HL-60 (cell line): ENCODE measurements around the gene EIF4A3.

Source experiments
- DNase-seq, 2 experiments: peaks; one replicate each; pipeline ENCODE4 v3.0.0-alpha.2; 2010 to 2020; ENCODE audit warnings: low read depth in 1 of 2, low spot score in 1 of 2
- H3K27ac ChIP-seq: fragments of 250-450 bp; sonication (Bioruptor Pico); replicated peaks from 2 replicates; pipeline ENCODE4 v1.5.1; 2020; ENCODE audit warnings: mild to moderate bottlenecking, moderate library complexity
- H3K27me3 ChIP-seq: fragments of 250-450 bp; sonication (Bioruptor Pico); 2 replicates; pipeline ENCODE4 v1.5.1; 2021; ENCODE audit warnings: mild to moderate bottlenecking, moderate library complexity; ENCODE audit not compliant: insufficient read depth, poor library complexity, severe bottlenecking
- H3K4me3 ChIP-seq: replicated peaks from 2 replicates; pipeline ENCODE4 v1.5.1; 2011; ENCODE audit warnings: mild to moderate bottlenecking, control low read depth, low read length; ENCODE audit not compliant: insufficient read depth
- CTCF ChIP-seq: IDR thresholded peaks from one replicate; pipeline ENCODE4 v1.5.1; 2011; ENCODE audit warnings: low read length, control low read depth, inconsistent platforms; ENCODE audit not compliant: insufficient read depth
- GABPA ChIP-seq: IDR thresholded peaks from 2 replicates; pipeline ENCODE4 v1.6.1; 2012; ENCODE audit warnings: low read depth
- POLR2AphosphoS5 ChIP-seq: IDR thresholded peaks from 2 replicates; pipeline ENCODE4 v1.6.1; 2012; ENCODE audit warnings: low read depth
- REST ChIP-seq: IDR thresholded peaks from 2 replicates; pipeline ENCODE4 v1.6.1; 2012; ENCODE audit warnings: low read depth; ENCODE audit not compliant: insufficient replicate concordance
- SPI1 ChIP-seq: IDR thresholded peaks from 2 replicates; pipeline ENCODE4 v1.6.1; 2012; ENCODE audit warnings: low read depth, mild to moderate bottlenecking, borderline replicate concordance

Gene EIF4A3

GRCh38 chr17:80106751-80107150 lies 40.2 kb downstream of the EIF4A3 start:
- TF ChIP-seq REST, result no peak
- Histone ChIP-seq H3K27me3 (peaks cover 13% of the 10 kb centered on the region), H3K4me3 (no peak overlapping the region), H3K27ac (no peak overlapping the region)
- no peak for DNase-seq

GRCh38 chr17:80106176-80106575 lies 40.8 kb downstream of the EIF4A3 start:
- DNase-seq, result no peak
- Histone ChIP-seq H3K27me3 (peaks cover 13% of the 10 kb centered on the region), H3K4me3 (no peak overlapping the region), H3K27ac (no peak overlapping the region)
- no peak for TF ChIP-seq CTCF
- no peak for TF ChIP-seq SPI1
- TF ChIP-seq REST, result no peak
- TF ChIP-seq POLR2AphosphoS5, result no peak
- no peak for TF ChIP-seq GABPA

GRCh38 chr17:80105762-80106161 lies 41.2 kb downstream of the EIF4A3 start:
- H3K4me3 ChIP-seq, result no peak overlapping the region
- peaks cover 13% of the 10 kb centered on the region for H3K27me3 ChIP-seq
- DNase-seq, result no peak
- H3K27ac ChIP-seq, result no peak overlapping the region
- TF ChIP-seq GABPA (no peak), SPI1 (no peak), REST (no peak), POLR2AphosphoS5 (no peak), CTCF (no peak)

GRCh38 chr17:80104956-80105375 lies 42.0 kb downstream of the EIF4A3 start:
- peaks cover 13% of the 10 kb centered on the region for H3K27me3 ChIP-seq

More at GRCh38 chr17:80104956-80105375, 42.0 kb downstream of the EIF4A3 start:
- TF ChIP-seq CTCF (no peak), SPI1 (no peak), REST (no peak)
- no peak overlapping the region for H3K27ac ChIP-seq
- no peak for DNase-seq
- H3K4me3 ChIP-seq, result no peak overlapping the region
